Endometrial microvascular endothelial cells (primary cell): Measurements from ENCODE around the gene MEPCE. TPM values are rescaled to one million over a fixed set of nuclear protein-coding genes. Genes with fewer than 3 reads are reported as not detected.

Experiments
- in situ Hi-C: cut with HindIII; loops from 2 replicates; pipeline ENCODE4 v1.10.0; 2017; ENCODE audit warnings: low sequenced_read_pairs, low pct_unique_long_range_greater_than_20kb; ENCODE audit errors: inconsistent ontology term
- total RNA-seq: library from RNA; depleted of rRNA; stranded (reverse); fragments of >200 nt; gene quantifications from one replicate; pipeline ENCODE4 v1.2.3, GENCODE V29; 2015; ENCODE audit errors: inconsistent ontology term

The MEPCE gene
- total RNA-seq, 1 donor from 2014 or later, result 45.5 TPM

- in situ Hi-C loops, result no loop called here
These were observed 47.6 kb downstream of the MEPCE start for GRCh38 chr7:100476903-100477870.

- in situ Hi-C loops, result no loop called here
These were observed 48.2 kb downstream of the MEPCE start for GRCh38 chr7:100477871-100478267.

GRCh38 chr7:100478958-100479660 lies 49.5 kb downstream of the MEPCE start, which contains the start of gene TSC22D4:
Gene TSC22D4 (minus strand): TSS chr7:100479214. CDS start chr7:100478038, 1,176 bp downstream.
- in situ Hi-C loops, result no loop called here

GRCh38 chr7:100481466-100481865 lies 51.8 kb downstream of the MEPCE start:
- in situ Hi-C loops, result no loop called here

- in situ Hi-C loops, result no loop called here
These were observed 53.1 kb downstream of the MEPCE start for GRCh38 chr7:100482728-100483089.

GRCh38 chr7:100483090-100483721 lies 53.6 kb downstream of the MEPCE start:
- in situ Hi-C loops, result no loop called here

Other genes starting within 250 kb of the MEPCE start
- not detected for gene PVRIG, start 209.9 kb upstream of the MEPCE start, total RNA-seq
- gene SPDYE3, start 122.1 kb upstream of the MEPCE start, total RNA-seq, result not detected
- gene PILRB, start 71.7 kb upstream of the MEPCE start, total RNA-seq, result 20.9 TPM
- gene PILRA, start 56.3 kb upstream of the MEPCE start, total RNA-seq, result not detected
- 0.09 TPM for gene ZCWPW1, start 1.1 kb upstream of the MEPCE start, total RNA-seq
- 34.7 TPM for gene PPP1R35, start 6.7 kb downstream of the MEPCE start, total RNA-seq
- 8.5 TPM for gene SPACDR, start 34.4 kb downstream of the MEPCE start, total RNA-seq
- gene TSC22D4, start 49.4 kb downstream of the MEPCE start, total RNA-seq, result 60.7 TPM
- 2.0 TPM for gene NYAP1, start 54.1 kb downstream of the MEPCE start, total RNA-seq
- 57.6 TPM for gene AGFG2, start 109.4 kb downstream of the MEPCE start, total RNA-seq
- gene SAP25, start 144.1 kb downstream of the MEPCE start, total RNA-seq, result 0.19 TPM
- 45.3 TPM for gene LRCH4, start 156.3 kb downstream of the MEPCE start, total RNA-seq
- gene FBXO24, start 156.5 kb downstream of the MEPCE start, total RNA-seq, result 1.8 TPM
- not detected for gene PCOLCE, start 172.5 kb downstream of the MEPCE start, total RNA-seq
- gene MOSPD3, start 182.7 kb downstream of the MEPCE start, total RNA-seq, result 17.6 TPM
- gene TFR2, start 211.7 kb downstream of the MEPCE start, total RNA-seq, result not detected
- not detected for gene ACTL6B, start 226.6 kb downstream of the MEPCE start, total RNA-seq
- 301 TPM for gene GNB2, start 243.9 kb downstream of the MEPCE start, total RNA-seq